Naive thymus-derived CD4-positive, alpha-beta T cell (primary cell): ENCODE results near the gene GAK. TPM values are rescaled to one million over a fixed set of nuclear protein-coding genes. Genes with fewer than 3 reads are reported as not detected.

Experiments used
- ATAC-seq: fragments of 150-1000 bp; cut with Tn5 transposase; 2 replicates; pipeline ENCODE4 v1.10.0; 2021; ENCODE audit warnings: mild to moderate bottlenecking, moderate library complexity
- CTCF ChIA-PET: fragments of 350-600 bp; sonication (Branson Sonifier 250); formaldehyde crosslinking; loops from one replicate; lab custom pipeline; 2021; ENCODE audit warnings: antibody characterized with exemption; lab: Charles Lee
- POLR2A ChIA-PET: fragments of 350-600 bp; sonication (Branson Sonifier 250); formaldehyde crosslinking; loops from one replicate; lab custom pipeline; 2021; ENCODE audit warnings: antibody characterized with exemption, inconsistent platforms; lab: Charles Lee
- DNase-seq, 9 donors: peaks; one replicate each; pipeline versions ENCODE4 v3.0.0 to v3.0.0-alpha.2; 2020 to 2022; ENCODE audit warnings: mixed read lengths in 1 of 9
- H3K27ac ChIP-seq: one replicate; pipeline ENCODE4 v1.7.0; 2013; ENCODE audit warnings: mild to moderate bottlenecking, low read depth, low read length, moderate library complexity
- H3K27me3 ChIP-seq, 2 donors: one replicate each; pipeline ENCODE4 v1.7.0; 2013; ENCODE audit warnings: low read length in 2 of 2, mild to moderate bottlenecking in 2 of 2, moderate library complexity in 2 of 2; ENCODE audit not compliant: control insufficient read depth in 2 of 2, insufficient read depth in 2 of 2
- H3K36me3 ChIP-seq, 3 experiments: 1 replicate in 2 of 3; 2 replicates in 1 of 3; pipeline ENCODE4 v1.7.0; 2013; ENCODE audit warnings: low read length in 3 of 3, mild to moderate bottlenecking in 3 of 3, moderate library complexity in 1 of 3; ENCODE audit not compliant: insufficient read depth in 3 of 3, control insufficient read depth in 2 of 3
- H3K4me1 ChIP-seq, 2 donors: one replicate each; pipeline ENCODE4 v1.7.0; 2013; ENCODE audit warnings: low read length in 2 of 2, mild to moderate bottlenecking in 2 of 2, moderate library complexity in 1 of 2; ENCODE audit not compliant: control insufficient read depth in 2 of 2, insufficient read depth in 2 of 2
- H3K4me3 ChIP-seq: 2 replicates; pipeline ENCODE4 v1.7.0; 2013; ENCODE audit warnings: mild to moderate bottlenecking, low read length
- H3K9me3 ChIP-seq, 3 experiments: 1 replicate in 2 of 3; 2 replicates in 1 of 3; pipeline ENCODE4 v1.7.0; 2013; ENCODE audit warnings: low read length in 3 of 3; ENCODE audit not compliant: control insufficient read depth in 2 of 3
- H3K27ac Mint-ChIP-seq, 9 donors: one replicate each; pipeline ENCODE4 v1.8.0; 2020 to 2022; ENCODE audit warnings: mixed read lengths in 9 of 9, mild to moderate bottlenecking in 8 of 9, moderate library complexity in 5 of 9, inconsistent platforms in 2 of 9
- H3K27me3 Mint-ChIP-seq, 5 donors: one replicate each; pipeline ENCODE4 v1.8.0; 2021 to 2022; ENCODE audit warnings: mixed read lengths in 5 of 5, mild to moderate bottlenecking in 1 of 5
- H3K36me3 Mint-ChIP-seq, 5 donors: one replicate each; pipeline ENCODE4 v1.8.0; 2020 to 2022; ENCODE audit warnings: mixed read lengths in 5 of 5, mild to moderate bottlenecking in 3 of 5, inconsistent platforms in 1 of 5
- H3K4me1 Mint-ChIP-seq, 7 donors: one replicate each; pipeline ENCODE4 v1.8.0; 2020 to 2022; ENCODE audit warnings: mixed read lengths in 7 of 7, mild to moderate bottlenecking in 3 of 7, inconsistent platforms in 1 of 7
- H3K4me3 Mint-ChIP-seq, 10 donors: one replicate each; pipeline ENCODE4 v1.8.0; 2020 to 2022; ENCODE audit warnings: mild to moderate bottlenecking in 10 of 10, mixed read lengths in 10 of 10, moderate library complexity in 6 of 10, inconsistent platforms in 2 of 10
- H3K9me3 Mint-ChIP-seq, 11 donors: one replicate each; pipeline ENCODE4 v1.8.0; 2020 to 2022; ENCODE audit warnings: mixed read lengths in 11 of 11, mild to moderate bottlenecking in 4 of 11, inconsistent platforms in 1 of 11, moderate library complexity in 1 of 11
- intact Hi-C, 2 donors: fragments of 100-400 bp; cut with micrococcal nuclease; formaldehyde crosslinking; loops; one replicate each; pipeline ENCODE4 v1.15.1; 2023
- polyA plus RNA-seq, 2 donors: library from polyadenylated mRNA; unstranded; fragments of 300-500 nt; fragmentation: Illumina TruSeq; gene quantifications; one replicate each; pipeline ENCODE4 v1.2.3, GENCODE V29; 2021
- total RNA-seq, 6 experiments: library from RNA in 5 of 6; stranded (reverse) in 5 of 6; gene quantifications; 1 replicate in 5 of 6; 2 replicates in 1 of 6; pipeline ENCODE4 v1.2.3 and lab custom pipeline; 2021 to 2026

Gene GAK
- total and polyA plus RNA-seq, 7 experiments from 2014 or later = 34.0 to 206 (median 170) TPM

- Mint-ChIP-seq H3K27ac (no peak overlapping the region), H3K36me3 (peaks cover 0 to 10% (median 0%) of the 10 kb centered on the region in 5 donors), H3K4me3 (no peak overlapping the region), H3K27me3 (no peaks in the 10 kb centered on the region), H3K4me1 (no peaks in the 10 kb centered on the region), H3K9me3 (no peaks in the 10 kb centered on the region)
- H3K4me3 ChIP-seq = no peak overlapping the region
- CTCF ChIA-PET = no interaction called here
- H3K9me3 ChIP-seq = no peaks in the 10 kb centered on the region
- DNase-seq (no peak), ATAC-seq (peak; percentile 3)
- no peak overlapping the region for H3K27ac ChIP-seq
- no peaks in the 10 kb centered on the region for H3K27me3 ChIP-seq
- no peaks in the 10 kb centered on the region for H3K4me1 ChIP-seq
- intact Hi-C loops = no loop called here
- peaks cover 0 to 76% (median 0%) of the 10 kb centered on the region in 3 experiments for H3K36me3 ChIP-seq
- POLR2A ChIA-PET = no interaction called here
Observed at GRCh38 chr4:960140-960635, 28.1 kb upstream of the GAK start.

- no peak for DNase-seq
- Histone ChIP-seq H3K27ac (no peak overlapping the region), H3K4me3 (no peak overlapping the region), H3K9me3 (no peaks in the 10 kb centered on the region), H3K4me1 (no peaks in the 10 kb centered on the region), H3K27me3 (no peaks in the 10 kb centered on the region), H3K36me3 (peaks cover 0 to 70% (median 0%) of the 10 kb centered on the region in 3 experiments)
- Mint-ChIP-seq H3K4me3 (no peak overlapping the region), H3K9me3 (no peaks in the 10 kb centered on the region), H3K36me3 (peaks cover 0 to 14% (median 3%) of the 10 kb centered on the region in 5 donors), H3K27ac (no peak overlapping the region), H3K4me1 (no peaks in the 10 kb centered on the region), H3K27me3 (no peaks in the 10 kb centered on the region)
- ChIA-PET CTCF (no interaction called here), POLR2A (interaction anchor here (0.8 kb wide), 1 partner anchor 27 kb away, joined by 3 read pairs; the partner anchor contains the start of genes GAK and TMEM175)
- intact Hi-C loops = no loop called here
- no peak for ATAC-seq
Observed at GRCh38 chr4:959338-960139, 27.4 kb upstream of the GAK start.

DNA sequence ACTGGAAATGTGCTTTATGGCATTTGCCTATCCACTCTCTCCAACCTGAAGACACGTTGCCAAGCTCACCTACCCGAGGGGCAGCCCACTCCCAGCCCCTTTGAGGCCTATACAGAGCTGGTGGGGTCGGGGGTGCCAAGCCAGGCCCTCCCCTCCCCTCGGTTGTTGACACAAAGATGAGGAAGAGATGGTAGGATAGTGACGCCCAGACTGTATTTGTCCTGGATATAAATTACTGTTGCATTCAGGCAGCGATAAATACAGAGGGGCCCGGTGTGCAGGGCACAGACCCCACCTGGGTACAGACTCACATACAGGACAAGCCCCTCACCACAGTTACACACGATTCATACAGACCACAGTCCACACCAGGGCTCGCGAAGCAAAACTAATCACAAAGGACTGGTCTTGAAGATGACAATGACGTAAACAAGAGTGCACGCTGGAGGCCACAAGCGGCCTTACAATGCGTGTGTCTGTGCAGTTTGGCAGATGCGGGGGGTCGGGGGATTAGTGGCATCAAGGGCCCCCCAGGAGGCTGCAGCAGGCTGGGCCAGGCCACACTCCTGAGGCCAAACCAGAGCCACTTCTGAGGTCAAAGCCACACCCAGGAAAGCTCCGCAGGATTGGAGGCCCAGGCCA is 26.7 kb upstream of the GAK start:
- no peaks in the 10 kb centered on the region for H3K9me3 Mint-ChIP-seq
- ATAC-seq (no peak), DNase-seq (no peak)
- Histone ChIP-seq H3K27me3 (no peaks in the 10 kb centered on the region), H3K36me3 (peaks cover 0 to 68% (median 0%) of the 10 kb centered on the region in 3 experiments), H3K4me3 (no peak overlapping the region), H3K9me3 (no peaks in the 10 kb centered on the region), H3K27ac (no peak overlapping the region), H3K4me1 (no peaks in the 10 kb centered on the region)
- POLR2A ChIA-PET = interaction anchor here (0.8 kb wide), 1 partner anchor 27 kb away, joined by 3 read pairs; the partner anchor contains the start of genes GAK and TMEM175
- no peaks in the 10 kb centered on the region for H3K27me3 Mint-ChIP-seq
- H3K4me1 Mint-ChIP-seq = no peaks in the 10 kb centered on the region
- intact Hi-C loops = no loop called here
- H3K27ac Mint-ChIP-seq = peak overlapping the region in 1 of 9 donors; percentile 53
- no peak overlapping the region for H3K4me3 Mint-ChIP-seq
- CTCF ChIA-PET = no interaction called here
- H3K36me3 Mint-ChIP-seq = peaks cover 0 to 20% (median 3%) of the 10 kb centered on the region in 5 donors

DNA sequence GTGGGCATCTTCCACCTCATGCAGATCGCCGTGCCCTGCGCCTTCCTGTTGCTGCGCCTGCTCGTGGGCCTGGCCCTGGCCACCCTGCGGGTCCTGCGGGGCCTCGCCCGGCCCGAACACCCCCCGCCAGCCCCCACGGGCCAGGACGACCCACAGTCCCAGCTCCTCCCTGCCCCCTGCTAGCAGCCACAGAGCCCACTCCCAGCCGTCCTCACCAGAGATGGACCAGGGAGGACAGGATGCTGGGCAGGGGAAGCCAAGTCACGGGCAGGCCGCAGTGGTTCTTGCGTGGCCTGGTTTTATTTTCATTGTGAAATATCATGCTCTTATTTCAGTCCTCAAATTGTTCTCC is 26.2 kb upstream of the GAK start:
- no peaks in the 10 kb centered on the region for H3K27me3 Mint-ChIP-seq
- H3K9me3 ChIP-seq = no peaks in the 10 kb centered on the region
- no peaks in the 10 kb centered on the region for H3K4me1 ChIP-seq
- H3K27ac ChIP-seq = no peak overlapping the region
- H3K4me1 Mint-ChIP-seq = no peaks in the 10 kb centered on the region
- H3K4me3 ChIP-seq = no peak overlapping the region
- H3K9me3 Mint-ChIP-seq = no peaks in the 10 kb centered on the region
- H3K4me3 Mint-ChIP-seq = no peak overlapping the region
- peaks cover 0 to 23% (median 3%) of the 10 kb centered on the region in 5 donors for H3K36me3 Mint-ChIP-seq
- H3K27ac Mint-ChIP-seq = no peak overlapping the region
- POLR2A ChIA-PET = no interaction called here
- no peak for DNase-seq
- ATAC-seq = no peak
- CTCF ChIA-PET = no interaction called here
- no peaks in the 10 kb centered on the region for H3K27me3 ChIP-seq
- intact Hi-C loops = no loop called here
- peaks cover 0 to 64% (median 0%) of the 10 kb centered on the region in 3 experiments for H3K36me3 ChIP-seq

- Histone ChIP-seq H3K4me1 (no peaks in the 10 kb centered on the region), H3K36me3 (peaks cover 0 to 64% (median 0%) of the 10 kb centered on the region in 3 experiments), H3K4me3 (no peak overlapping the region), H3K9me3 (no peaks in the 10 kb centered on the region), H3K27ac (no peak overlapping the region), H3K27me3 (no peaks in the 10 kb centered on the region)
- H3K4me3 Mint-ChIP-seq = no peak overlapping the region
- DNase-seq = no peak
- H3K27me3 Mint-ChIP-seq = no peaks in the 10 kb centered on the region
- H3K36me3 Mint-ChIP-seq = peaks cover 0 to 24% (median 3%) of the 10 kb centered on the region in 5 donors
- no peak for ATAC-seq
- no peaks in the 10 kb centered on the region for H3K4me1 Mint-ChIP-seq
- H3K9me3 Mint-ChIP-seq = no peaks in the 10 kb centered on the region
- peak overlapping the region in 1 of 9 donors; percentile 65 for H3K27ac Mint-ChIP-seq
- intact Hi-C loops = no loop called here
- ChIA-PET CTCF (interaction anchor here (0.5 kb wide), 1 partner anchor 215 kb away, joined by 3 read pairs; no protein-coding TSS in a partner anchor), POLR2A (no interaction called here)
Observed at GRCh38 chr4:957581-958313, 25.6 kb upstream of the GAK start.

- H3K36me3 ChIP-seq = peaks cover 0 to 61% (median 0%) of the 10 kb centered on the region in 3 experiments
- no peak overlapping the region for H3K4me3 ChIP-seq
- H3K9me3 ChIP-seq = no peaks in the 10 kb centered on the region
- ATAC-seq (no peak), DNase-seq (no peak)
- Mint-ChIP-seq H3K9me3 (no peaks in the 10 kb centered on the region), H3K27ac (no peak overlapping the region), H3K4me1 (no peaks in the 10 kb centered on the region), H3K4me3 (no peak overlapping the region), H3K36me3 (peaks cover 0 to 29% (median 3%) of the 10 kb centered on the region in 5 donors), H3K27me3 (no peaks in the 10 kb centered on the region)
- no peaks in the 10 kb centered on the region for H3K27me3 ChIP-seq
- intact Hi-C loops = no loop called here
- POLR2A ChIA-PET = no interaction called here
- no peaks in the 10 kb centered on the region for H3K4me1 ChIP-seq
- CTCF ChIA-PET = interaction anchor here (0.5 kb wide), 1 partner anchor 214 kb away, joined by 3 read pairs; no protein-coding TSS in a partner anchor
- no peak overlapping the region for H3K27ac ChIP-seq
Observed at GRCh38 chr4:957231-957580, 25.1 kb upstream of the GAK start.
